Fibroblast of lung (primary cell): ENCODE measurements around the gene MAB21L4.

Source experiments
- CTCF ChIP-seq, 2 donors: IDR thresholded peaks in 1 of 2; conservative IDR thresholded peaks in 1 of 2; 1 replicate in 1 of 2; 2 replicates in 1 of 2; pipeline ENCODE4 v1.5.1; 2011 to 2012; ENCODE audit warnings: low read length in 2 of 2, control low read depth in 1 of 2, inconsistent platforms in 1 of 2, low read depth in 1 of 2, mild to moderate bottlenecking in 1 of 2
- EZH2 ChIP-seq: IDR thresholded peaks from 2 replicates; pipeline ENCODE4 v1.5.1; 2012; ENCODE audit warnings: low read length, control low read depth, mild to moderate bottlenecking; ENCODE audit errors: missing control alignments

GRCh38 chr2:240931319-240931949 lies 35.5 kb upstream of the MAB21L4 start:
- TF ChIP-seq CTCF (conservative IDR thresholded peaks at IDR 0.05 in 1 of 2, IDR thresholded peaks at IDR 0.05 in 1 of 2; ENCODE audit: low read depth in 1 of 2, low read length in 2 of 2) (no peak), EZH2 (no peak)
